ENCODE measurements around the gene ZNF292.

GRCh38 chr6:87139236-87139635, 16.1 kb upstream of the ZNF292 start:
- TF ChIP-seq, protein P1, sequence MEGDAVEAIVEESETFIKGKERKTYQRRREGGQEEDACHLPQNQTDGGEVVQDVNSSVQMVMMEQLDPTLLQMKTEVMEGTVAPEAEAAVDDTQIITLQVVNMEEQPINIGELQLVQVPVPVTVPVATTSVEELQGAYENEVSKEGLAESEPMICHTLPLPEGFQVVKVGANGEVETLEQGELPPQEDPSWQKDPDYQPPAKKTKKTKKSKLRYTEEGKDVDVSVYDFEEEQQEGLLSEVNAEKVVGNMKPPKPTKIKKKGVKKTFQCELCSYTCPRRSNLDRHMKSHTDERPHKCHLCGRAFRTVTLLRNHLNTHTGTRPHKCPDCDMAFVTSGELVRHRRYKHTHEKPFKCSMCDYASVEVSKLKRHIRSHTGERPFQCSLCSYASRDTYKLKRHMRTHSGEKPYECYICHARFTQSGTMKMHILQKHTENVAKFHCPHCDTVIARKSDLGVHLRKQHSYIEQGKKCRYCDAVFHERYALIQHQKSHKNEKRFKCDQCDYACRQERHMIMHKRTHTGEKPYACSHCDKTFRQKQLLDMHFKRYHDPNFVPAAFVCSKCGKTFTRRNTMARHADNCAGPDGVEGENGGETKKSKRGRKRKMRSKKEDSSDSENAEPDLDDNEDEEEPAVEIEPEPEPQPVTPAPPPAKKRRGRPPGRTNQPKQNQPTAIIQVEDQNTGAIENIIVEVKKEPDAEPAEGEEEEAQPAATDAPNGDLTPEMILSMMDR (IDR thresholded peaks at IDR 0.05) = peak; percentile 78
- TF ChIP-seq ZFX (IDR thresholded peaks at IDR 0.05; ENCODE audit: borderline replicate concordance) = no peak
